HG03521 (cell line): ENCODE data around the gene SPIN1.

Experiments
- ATAC-seq: cut with Tn5 transposase; IDR thresholded peaks from one replicate; pipeline ENCODE4 v1.9.1; 2021; ENCODE audit warnings: mild to moderate bottlenecking, moderate library complexity; ENCODE audit not compliant: unreplicated experiment

The SPIN1 gene

DNA sequence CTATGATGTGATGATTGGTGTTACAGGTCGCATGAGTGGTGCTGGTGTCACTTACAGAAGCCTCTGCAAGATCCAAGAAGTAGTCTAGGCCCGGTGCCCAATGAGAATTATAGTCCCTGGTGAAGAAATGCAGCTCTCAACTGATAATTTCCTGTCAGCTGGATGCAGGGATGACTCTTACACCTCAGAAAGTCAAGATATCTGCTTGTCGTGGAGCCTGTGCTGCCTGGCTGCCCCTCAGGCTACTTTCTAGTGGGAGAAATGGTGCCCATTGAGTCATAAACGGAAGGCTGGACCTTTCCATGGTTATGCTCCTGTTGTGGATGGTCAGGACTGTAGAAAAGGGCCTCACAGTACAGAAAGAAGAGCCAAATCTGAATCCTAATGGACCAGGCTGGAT, 99.9 kb downstream of the SPIN1 start:
- no peak for ATAC-seq

DNA sequence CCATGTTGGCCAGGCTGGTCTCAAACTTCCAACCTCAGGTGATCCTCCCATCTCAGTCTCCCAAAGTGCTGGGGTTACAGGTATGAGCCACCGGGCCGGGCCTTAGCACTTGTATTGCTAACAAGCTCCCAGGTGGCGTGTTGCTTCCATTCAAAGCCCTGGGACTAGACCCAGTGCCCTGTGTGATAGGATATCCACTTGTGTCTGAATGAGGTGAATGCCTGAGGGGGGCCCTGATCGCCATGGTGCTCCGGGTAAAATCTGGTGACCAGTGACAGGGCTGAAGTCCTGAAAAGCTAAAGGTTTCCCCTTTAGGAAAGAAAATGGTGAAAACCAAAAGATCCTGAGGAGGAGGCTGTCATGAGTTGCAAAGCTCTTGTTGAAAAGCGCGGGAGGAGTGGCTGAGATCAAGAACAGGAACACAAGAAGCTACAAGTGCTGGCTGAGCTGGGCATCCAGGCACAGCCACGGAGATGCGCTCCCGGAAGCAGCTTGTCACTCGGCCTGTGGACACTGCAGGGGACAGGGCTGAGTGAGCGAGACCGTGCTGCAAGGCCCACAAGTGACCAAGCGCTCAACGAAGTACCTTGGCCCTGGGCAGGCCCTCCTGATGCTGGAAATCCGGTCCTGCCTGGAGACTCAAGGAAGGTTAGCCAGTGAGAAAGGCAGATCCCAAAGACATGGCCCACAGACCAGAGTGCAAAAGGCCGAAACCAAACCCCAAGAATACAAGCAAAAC, 106.9 kb downstream of the SPIN1 start:
- no peak for ATAC-seq

DNA sequence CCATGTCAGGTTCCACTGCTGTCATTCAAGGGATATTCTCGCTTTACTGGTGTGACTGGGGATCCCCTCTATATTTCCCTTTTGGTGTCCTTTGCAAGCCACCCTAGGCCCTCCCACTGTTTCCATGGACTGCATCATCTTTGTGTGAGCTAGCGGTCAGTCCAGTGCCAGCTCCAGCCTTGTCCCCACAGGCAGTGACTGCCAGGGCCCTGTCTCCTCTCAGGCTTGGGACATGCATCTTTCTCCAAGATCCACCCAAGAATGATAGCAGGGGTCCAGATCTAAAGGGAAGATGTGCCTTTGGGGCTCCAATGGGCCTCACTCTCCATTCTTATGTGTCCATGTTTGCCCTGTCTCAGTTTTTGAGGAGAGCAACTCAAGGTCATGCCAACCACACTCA, 109.0 kb downstream of the SPIN1 start:
- ATAC-seq, result no peak

- ATAC-seq, result no peak
These were observed 110.6 kb downstream of the SPIN1 start for GRCh38 chr9:88498880-88499279.

GRCh38 chr9:88501086-88501485, 112.8 kb downstream of the SPIN1 start:
- ATAC-seq, result no peak

- no peak for ATAC-seq
These were observed 114.3 kb downstream of the SPIN1 start for GRCh38 chr9:88502552-88503034.

DNA sequence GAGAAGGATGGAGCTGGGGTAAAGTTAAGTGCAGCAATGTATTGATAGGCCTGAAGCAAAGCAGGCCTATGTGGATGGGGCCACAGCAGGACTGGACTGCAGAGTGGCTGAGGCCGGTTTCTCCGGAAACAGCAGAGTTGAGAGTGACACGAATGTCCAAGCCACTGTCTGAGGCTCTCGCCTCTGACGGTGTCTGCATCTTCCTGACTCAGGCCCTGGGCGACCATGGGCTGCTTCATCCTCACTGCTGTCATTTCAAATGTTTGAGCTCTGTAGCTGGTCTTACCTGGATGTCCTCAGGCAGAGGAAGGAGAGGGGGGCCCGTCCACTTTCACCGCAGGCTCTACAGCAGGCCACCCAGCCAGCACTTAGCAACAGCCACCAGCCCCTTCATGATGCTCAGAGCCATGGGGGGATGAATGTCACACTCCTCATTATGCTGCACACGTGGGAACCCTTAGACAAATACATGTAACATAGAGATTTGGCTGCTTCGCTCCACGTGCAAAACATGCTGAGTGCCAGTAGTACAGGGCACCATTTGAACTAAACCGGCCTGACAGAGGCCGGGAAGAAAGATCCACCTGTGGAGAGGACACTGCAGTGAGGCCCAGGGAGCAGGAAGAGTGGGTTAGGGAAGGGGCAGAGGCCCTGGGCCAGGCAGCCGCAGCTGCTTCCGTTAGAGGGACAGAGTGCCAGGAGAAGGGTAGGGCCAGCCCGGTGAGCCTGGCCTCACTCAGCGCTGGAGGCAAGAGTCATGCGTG, 115.0 kb downstream of the SPIN1 start:
- no peak for ATAC-seq

DNA sequence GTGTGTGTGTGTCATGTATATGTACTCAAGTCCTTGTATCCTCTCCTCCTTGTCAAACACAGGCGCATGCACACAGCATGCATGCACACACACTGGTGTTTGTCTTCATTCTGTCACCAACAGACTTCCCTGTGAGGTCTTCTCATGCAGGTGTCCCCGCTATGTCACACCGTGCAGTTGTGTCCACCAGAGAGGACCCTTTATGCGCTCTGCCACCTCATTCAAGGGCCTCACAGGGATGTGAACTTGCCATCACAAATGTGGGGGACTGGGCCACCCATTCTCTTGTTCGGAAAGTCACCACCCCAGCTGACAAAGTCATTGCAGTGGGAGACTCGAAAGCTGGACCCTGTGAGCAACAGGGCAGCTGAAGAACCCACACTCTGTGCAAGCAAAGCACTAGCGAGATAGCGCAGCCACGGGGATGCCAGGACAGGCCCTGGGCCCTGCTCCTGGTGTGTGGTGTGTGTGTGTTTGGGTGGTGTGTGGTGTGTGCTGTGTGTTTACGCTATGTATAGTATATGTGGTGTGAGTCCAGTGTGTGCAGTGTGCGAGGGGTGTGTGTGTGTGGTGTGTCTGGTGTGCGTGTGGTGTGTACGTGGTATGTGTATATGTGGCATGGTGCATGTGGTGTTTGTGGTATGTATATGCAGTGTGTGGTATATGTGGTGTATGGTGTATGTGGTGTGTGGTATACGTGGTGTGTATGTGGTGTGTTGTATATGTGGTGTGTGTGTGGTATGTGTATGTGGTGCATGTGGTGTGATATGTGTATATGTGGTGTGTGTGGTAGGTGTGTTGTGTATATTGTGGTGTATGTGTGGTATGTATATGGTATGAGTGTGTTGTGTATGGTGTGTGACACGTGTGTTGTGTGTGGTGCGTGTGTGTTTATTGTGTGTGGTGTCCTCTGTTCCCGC, 115.9 kb downstream of the SPIN1 start:
- ATAC-seq, result no peak

DNA sequence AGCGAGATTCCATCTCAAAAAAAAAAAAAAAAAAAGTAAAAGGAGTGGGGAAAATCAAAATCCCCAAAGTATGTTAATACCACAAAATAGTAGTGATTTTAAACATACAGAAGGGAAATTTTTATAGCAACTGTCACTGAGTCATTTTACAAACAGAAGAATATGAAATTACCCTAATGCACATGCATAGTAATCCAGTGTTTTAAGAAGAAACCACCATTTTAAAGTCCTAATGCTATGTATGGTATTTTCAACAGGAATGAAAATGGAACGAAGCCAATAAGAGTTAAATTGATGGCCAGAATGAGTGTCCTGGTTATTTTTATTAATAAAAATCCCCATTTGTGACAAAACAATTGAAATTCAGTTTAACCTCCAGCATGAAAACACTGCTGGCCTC, 120.1 kb downstream of the SPIN1 start:
- ATAC-seq, result no peak

- no peak for ATAC-seq
These were observed 123.7 kb downstream of the SPIN1 start for GRCh38 chr9:88511906-88512305.

DNA sequence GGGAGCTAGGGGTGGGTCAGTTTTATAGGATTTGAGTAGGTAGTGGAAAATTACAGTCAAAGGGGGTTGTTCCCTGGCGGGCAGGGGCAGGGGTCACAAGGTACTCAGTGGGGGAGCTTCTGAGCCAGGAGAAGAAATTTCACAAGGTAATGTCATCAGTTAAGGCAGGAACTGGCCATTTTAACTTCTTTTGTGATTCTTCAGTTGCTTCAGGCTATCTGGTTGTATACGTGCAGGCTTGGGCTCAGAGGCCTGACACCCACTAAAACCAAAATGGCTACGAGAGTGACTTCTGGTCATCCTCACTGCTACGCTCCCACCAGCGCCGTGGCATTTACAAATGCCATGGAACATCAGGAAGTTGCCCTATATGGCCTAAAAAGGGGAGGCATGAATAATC, 126.0 kb downstream of the SPIN1 start:
- no peak for ATAC-seq

DNA sequence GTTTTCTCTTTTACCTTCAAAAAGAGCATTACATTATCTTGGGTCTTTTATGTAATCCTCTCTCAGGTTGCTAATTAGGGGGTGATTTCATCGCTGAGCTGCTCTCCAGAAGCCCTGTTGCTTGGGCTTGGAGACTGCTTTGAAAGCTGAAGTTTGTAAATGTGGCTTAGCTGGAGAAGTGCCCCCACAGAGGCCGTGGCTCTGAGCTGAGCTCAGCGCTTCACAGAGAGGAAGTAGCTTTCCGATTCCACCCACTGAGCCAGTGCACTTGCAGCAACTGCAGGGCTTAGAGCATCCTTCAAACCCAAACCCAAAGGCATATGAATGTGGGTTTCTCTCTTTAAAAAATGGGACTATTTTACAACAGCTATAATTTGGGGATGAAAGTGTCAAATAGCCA, 133.1 kb downstream of the SPIN1 start:
- ATAC-seq, result no peak

DNA sequence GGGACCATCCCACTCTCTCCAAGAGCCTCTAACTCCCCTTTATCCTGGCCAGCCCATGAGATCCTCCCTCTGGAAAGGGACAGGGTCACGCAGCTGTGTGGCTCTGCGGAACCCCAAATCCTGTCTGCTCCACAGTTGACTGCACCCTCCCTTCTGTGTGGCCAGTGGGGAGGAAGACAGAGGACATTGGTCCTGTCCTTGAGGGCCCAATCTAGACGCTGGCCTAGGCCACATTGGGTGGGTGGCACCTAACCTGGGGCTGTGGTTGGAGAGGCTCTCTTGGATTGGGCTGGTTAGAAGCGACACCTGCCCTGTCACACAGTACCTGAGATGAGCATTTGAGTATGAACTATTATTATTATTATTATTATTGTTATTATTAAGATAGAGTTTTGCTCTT, 134.1 kb downstream of the SPIN1 start:
- ATAC-seq, result no peak

- no peak for ATAC-seq
These were observed 134.8 kb downstream of the SPIN1 start for GRCh38 chr9:88523056-88523455.

DNA sequence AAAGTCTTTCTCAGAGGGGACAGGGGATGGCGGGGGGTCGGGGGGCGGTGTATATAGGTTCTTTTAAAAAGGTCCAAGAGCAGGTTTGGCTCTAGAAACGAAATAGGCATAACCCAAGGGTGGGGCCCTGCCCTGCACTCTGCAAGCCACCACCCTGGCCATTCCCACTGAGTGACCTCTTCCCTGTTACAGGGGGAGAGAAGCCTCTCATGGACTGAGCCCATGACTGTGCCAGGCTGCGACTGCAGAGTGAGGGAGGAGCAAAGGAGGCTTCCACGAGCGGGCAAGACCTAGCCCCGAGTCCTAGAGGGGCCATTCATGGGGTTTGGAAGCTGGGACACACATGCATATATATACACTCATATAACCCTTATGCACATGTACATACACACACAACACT, 136.7 kb downstream of the SPIN1 start:
- no peak for ATAC-seq

GRCh38 chr9:88527618-88528017, 139.4 kb downstream of the SPIN1 start:
- no peak for ATAC-seq
